OCI-LY7 (cell line): ENCODE data around the gene KATNAL1.
"Not testable (repeated sequence)": the region's sequence is repeated elsewhere in the genome, so short reads cannot be mapped to it uniquely, and the experiment has no call there.

ENCODE experiments used
- CTCF ChIP-seq: fragments of 200-600 bp; sonication (generic); conservative IDR thresholded peaks from 2 replicates; pipeline ENCODE4 v1.5.1; 2014; ENCODE audit warnings: mild to moderate bottlenecking, antibody characterized with exemption, low read length, moderate library complexity, mixed read lengths
- EZH2phosphoT487 ChIP-seq: fragments of 200-600 bp; sonication (generic); IDR thresholded peaks from 2 replicates; pipeline ENCODE4 v1.6.1; 2018; ENCODE audit warnings: low read depth, borderline replicate concordance, mild to moderate bottlenecking, mixed run types, antibody characterized with exemption, low read length, moderate library complexity, mixed read lengths

- TF ChIP-seq CTCF, EZH2phosphoT487: not testable (repeated sequence)
These were observed 48.1 kb downstream of the KATNAL1 start for GRCh38 chr13:30259149-30259733.
